Esophagus squamous epithelium (tissue), 4 donors: ENCODE data around the gene CCDC69.

ENCODE experiments used
- CTCF ChIP-seq, 6 experiments: fragments of 450-650 bp in 4 of 6; fragments of 200-600 bp in 2 of 6; sonication (generic) in 2 of 6; IDR thresholded peaks; one replicate each; pipeline ENCODE4 v1.5.1; 2016 to 2019; ENCODE audit warnings: antibody characterized with exemption in 6 of 6, mild to moderate bottlenecking in 4 of 6, moderate library complexity in 4 of 6
- POLR2A ChIP-seq, 4 donors: fragments of 450-650 bp; IDR thresholded peaks; one replicate each; pipeline ENCODE4 v1.6.1; 2017; ENCODE audit warnings: antibody characterized with exemption in 4 of 4, mild to moderate bottlenecking in 4 of 4, moderate library complexity in 3 of 4

- TF ChIP-seq CTCF (IDR thresholded peaks at IDR 0.05) (no peak), POLR2A (IDR thresholded peaks at IDR 0.05) (no peak)
Measured at GRCh38 chr5:151180291-151180690, 43.6 kb downstream of the CCDC69 start.
